IPS-18c (cell line): Measurements from ENCODE around the gene THOP1.

Experiments
- H3K4me3 ChIP-seq: 2 replicates; pipeline ENCODE4 v1.7.0; 2013; ENCODE audit warnings: low read depth, mild to moderate bottlenecking, low read length, moderate library complexity; ENCODE audit not compliant: insufficient read depth
- H3K9me3 ChIP-seq: one replicate; pipeline ENCODE4 v1.6.1; 2013; ENCODE audit warnings: mild to moderate bottlenecking, low read length, moderate library complexity; ENCODE audit not compliant: control insufficient read depth, insufficient read depth

The THOP1 gene

DNA sequence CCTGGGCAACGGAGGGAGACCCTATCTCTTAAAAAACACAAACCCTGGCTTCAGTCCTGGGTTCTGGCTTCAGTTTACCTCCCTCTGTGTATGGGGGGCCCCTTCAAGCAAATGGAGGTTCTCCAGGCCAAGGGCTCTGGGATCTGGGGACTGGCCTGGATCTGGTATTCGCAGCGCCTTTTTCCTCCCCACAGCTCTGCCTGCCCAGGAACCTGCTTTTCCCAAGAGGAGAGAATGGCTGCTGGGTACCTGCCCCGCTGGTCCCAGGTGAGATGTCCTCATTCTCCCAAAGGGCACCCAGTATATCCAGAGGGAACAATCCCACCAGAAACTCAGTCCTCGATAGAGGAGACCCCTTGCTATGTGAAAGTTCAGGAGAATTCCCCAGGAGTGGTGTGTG, 37.5 kb downstream of the THOP1 start:
- Histone ChIP-seq H3K9me3 (peaks cover 2% of the 10 kb centered on the region), H3K4me3 (no peak overlapping the region)

DNA sequence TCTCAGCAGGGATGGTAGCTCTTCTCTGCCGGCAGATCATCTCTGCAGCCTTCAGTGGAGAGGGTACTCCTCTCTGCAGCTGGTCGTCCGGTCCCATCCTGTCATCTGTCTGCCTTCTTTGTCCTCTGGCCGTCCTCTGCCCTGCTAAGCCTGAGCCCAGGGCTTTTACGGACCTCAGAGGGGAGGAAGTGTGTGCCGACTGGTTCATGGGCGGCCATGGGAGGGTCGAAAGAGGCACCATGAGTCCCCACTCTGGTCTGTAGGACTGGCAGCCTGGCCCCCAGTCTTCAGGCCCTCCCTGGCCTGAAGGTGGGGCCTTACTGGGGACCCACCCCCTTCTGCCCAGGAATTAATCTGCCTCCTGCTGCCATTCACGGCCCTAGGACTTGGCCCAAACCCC, 38.3 kb downstream of the THOP1 start:
- Histone ChIP-seq H3K4me3 (no peak overlapping the region), H3K9me3 (peaks cover 2% of the 10 kb centered on the region)

DNA sequence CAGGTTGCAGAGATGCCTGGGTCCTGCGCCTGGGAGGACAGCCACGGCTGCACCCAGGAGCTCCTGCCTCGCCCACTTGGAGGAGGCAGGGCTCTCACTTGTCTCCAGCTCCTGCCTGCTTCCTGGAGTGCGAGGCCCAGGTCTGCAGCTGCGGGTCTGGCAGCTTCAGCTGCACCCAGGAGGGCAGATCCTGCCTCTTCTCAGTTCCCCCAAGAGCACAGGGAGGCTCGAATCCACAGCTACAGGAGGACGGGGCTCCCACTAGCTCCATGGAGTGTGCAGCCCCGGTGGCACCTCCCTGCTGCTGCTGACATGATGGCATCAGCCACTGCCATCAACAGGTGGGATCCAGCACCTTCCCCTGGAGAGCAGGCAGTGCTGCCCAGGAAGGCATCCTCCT, 38.8 kb downstream of the THOP1 start:
- H3K9me3 ChIP-seq, result peaks cover 2% of the 10 kb centered on the region

DNA sequence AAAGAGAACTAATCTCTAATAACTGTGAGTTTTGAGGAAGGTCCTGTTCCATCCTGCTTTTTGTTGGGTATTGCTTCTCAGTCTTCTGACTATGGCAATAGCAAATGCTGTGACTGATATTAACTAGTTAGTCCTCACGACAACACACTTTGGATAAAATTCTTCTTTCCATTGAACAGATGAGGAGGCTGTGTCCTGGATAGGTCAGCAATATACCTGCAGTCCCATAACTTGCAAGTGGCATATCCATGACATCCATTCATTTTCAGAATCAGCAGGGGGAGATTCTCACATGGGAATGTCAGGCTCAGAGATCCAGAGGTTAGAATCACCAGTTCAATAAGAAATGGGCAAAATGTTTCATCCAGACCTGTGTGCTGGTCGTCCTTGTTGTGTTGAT, 41.7 kb downstream of the THOP1 start:
- Histone ChIP-seq H3K9me3 (peaks cover 3% of the 10 kb centered on the region), H3K4me3 (no peak overlapping the region)

More for the DNA sequence above, 38.8 kb downstream of the THOP1 start:
- H3K4me3 ChIP-seq, result no peak overlapping the region

DNA sequence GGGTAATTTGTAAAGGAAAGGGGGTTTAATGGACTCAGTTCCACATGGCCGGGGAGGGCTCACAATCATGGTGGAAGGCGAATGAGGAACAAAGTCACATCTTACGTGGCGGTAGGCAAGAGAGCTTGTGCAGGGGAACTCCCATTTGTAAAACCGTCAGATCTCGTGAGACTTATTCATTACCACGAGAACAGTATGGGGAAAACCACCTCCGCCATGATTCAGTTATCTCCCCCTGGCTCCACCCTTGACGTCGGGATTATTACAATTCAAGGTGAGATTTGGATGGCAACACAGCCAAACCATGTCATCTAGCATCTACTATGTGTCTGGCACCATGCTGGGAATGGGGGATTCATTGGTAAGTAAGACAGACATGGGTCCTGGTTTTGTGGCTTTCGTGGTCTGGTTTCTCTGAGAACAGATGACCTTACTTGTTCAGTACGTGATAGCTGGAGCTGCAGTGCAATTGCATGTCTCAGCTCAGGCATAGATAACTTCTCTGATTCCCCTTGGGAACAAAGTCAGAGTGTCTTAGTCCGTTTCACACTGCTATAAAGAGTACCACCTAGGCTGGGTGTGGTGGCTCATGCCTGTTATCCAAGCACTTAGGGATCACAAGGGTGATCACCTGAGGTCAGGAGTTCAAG, 42.7 kb downstream of the THOP1 start:
- Histone ChIP-seq H3K9me3 (peaks cover 3% of the 10 kb centered on the region), H3K4me3 (no peak overlapping the region)

DNA sequence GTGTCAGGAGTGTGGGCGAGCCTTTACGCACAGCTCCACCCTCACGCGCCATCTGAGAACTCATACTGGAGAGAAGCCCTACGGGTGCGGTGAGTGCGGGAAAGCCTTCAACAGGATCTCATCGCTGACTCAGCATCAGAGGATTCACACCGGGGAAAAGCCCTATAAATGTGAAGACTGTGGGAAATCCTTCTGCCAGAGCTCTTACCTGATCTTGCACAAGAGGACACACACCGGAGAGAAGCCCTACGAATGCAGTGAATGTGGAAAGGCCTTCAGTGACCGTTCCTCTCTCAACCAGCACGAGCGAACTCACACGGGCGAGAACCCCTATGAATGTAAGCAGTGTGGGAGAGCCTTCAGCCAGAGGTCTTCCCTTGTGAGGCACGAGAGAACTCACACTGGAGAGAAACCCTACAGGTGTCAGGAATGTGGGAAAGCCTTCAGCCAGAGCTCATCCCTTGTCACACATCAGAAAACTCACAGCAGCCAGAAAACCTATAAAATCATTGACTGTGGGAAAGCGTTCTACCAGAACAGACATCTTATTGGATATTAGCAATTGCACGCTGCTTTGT, 49.1 kb downstream of the THOP1 start:
- H3K4me3 ChIP-seq, result no peak overlapping the region
- H3K9me3 ChIP-seq, result peaks cover 27% of the 10 kb centered on the region

DNA sequence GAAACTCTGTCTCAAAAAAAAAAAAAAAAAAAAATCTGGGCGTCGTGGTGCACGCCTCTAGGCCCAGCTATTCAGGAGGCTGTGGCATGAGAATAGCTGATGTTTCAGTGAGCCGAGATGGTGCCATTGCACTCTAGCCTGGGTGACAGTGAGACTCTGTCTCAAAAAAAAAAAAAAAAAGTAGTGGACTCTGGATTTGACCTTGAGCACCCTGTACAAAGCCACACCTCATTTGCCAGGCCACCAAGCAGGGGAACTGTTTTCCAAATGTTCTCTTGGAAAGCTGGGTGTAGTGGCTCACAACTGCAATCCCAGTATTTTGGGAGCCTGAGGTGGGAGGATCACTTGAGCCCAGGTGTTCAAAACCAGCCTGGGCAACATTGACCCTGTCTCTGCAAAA, 52.1 kb downstream of the THOP1 start:
- peaks cover 24% of the 10 kb centered on the region for H3K9me3 ChIP-seq

DNA sequence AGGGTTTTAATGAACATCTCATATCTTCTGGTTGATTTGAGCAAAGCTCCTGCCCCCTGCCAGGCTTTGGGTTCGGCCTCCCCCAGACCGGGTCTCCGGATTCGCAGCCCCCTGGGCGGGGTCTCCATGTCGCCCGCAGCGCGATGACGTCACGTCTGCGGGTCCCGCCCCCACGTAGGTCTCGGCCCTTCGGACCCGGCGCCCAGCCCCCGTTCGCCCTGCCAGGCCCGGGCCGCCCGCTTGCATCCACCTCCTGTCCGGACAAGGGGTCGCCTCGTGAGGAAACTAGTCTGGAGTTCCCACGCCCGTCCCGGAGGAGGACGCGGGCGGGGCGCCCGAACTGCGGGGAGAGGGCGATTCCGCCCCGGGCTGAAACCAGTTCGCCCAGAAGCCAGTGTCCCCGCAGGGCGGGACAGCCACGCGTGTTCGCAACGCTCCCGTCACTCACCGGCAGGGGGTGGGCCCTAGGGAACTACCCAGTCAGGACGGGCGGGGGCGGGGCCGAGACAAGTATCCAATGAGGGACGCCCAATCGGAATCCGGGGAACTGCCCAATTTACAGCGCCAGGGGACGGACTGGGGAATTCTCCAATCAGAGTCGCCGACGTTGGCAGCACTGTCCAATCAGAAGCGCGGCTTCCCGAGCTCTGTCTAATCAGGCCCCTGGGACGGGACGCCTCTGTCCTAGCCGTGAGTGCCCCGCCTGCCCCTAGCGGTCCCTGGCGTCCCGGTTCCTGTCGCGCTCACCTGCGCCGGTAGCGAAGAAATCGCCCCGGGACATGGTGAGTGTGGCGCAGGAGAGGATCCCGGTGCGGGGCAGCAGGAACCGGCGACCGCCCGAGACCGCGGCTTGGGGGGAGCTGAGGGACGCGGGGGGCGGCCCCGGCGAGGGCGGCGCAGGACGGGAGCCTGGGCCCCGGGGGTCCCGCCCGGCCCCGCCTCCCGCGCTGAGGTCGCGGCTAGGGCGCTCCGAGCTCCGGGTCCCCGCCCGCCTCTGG, 55.8 kb downstream of the THOP1 start, which contains the start of gene ZNF555:
TSS of gene ZNF555 (plus strand) at position 682 of the 998 bp plus-strand sequence. CDS start at position 780, 98 bp downstream.
- H3K4me3 ChIP-seq, result peak within 1 kb of the TSS; percentile 94

More for the DNA sequence above, 52.1 kb downstream of the THOP1 start:
- H3K4me3 ChIP-seq, result no peak overlapping the region

DNA sequence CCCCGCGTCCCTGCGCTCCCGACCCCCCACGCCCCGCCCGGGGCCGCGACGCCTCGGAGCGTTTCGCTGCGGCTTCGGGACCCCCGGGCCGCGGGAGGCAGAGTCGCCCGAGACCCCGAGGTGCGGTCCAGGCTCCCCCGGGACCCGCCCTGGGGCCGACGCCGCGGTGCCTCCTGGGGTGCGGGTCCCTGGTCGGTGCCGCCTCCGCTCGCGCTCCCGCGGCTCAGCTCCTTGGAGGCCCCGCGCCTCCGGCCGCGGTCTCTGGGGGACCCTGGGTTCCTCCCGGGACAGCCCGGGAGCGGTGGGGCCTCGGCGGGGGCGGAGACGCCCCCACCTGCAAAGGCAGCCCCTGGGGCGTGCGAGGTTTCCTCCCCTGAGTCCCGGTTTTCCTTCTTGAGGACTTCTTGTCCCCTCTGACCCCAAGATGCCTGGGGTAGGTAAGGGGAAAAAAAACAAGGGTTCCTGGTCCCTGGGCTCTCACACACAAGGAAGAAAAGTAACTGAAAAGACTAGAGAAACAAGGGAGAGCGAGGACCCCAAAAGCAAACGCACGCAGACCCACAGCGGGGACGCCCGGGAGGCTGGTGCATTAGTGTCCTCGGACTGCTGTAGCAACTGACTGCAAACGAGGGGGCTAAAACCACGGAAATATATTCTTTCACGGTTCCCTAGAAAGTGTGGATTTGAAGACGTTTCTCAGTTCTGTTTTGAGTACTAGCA, 56.7 kb downstream of the THOP1 start:
- H3K9me3 ChIP-seq, result peaks cover 4% of the 10 kb centered on the region
- H3K4me3 ChIP-seq, result peak overlapping the region; percentile 94

More for the DNA sequence above, 55.8 kb downstream of the THOP1 start, which contains the start of gene ZNF555:
- H3K9me3 ChIP-seq, result peaks cover 6% of the 10 kb centered on the region

DNA sequence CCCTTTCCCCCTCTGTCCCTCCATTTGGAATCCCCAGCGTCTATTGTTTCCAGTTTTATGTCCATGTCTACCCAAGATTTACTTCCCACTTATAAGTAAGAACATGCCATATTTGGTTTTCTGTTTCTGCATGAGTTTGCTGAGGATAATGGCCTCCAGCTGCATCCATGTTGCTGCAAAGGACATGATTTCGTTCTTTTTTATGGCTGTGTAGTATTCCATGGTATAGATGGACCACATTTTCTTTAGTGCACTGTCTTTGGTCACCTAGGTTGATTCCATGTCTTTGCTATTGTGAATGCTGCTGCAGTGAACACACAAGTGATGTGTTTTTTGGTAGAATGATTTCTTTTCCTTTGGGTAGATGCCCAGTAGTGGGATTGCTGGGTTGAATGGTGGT, 59.8 kb downstream of the THOP1 start:
- no peak overlapping the region for H3K4me3 ChIP-seq
- peaks cover 8% of the 10 kb centered on the region for H3K9me3 ChIP-seq

DNA sequence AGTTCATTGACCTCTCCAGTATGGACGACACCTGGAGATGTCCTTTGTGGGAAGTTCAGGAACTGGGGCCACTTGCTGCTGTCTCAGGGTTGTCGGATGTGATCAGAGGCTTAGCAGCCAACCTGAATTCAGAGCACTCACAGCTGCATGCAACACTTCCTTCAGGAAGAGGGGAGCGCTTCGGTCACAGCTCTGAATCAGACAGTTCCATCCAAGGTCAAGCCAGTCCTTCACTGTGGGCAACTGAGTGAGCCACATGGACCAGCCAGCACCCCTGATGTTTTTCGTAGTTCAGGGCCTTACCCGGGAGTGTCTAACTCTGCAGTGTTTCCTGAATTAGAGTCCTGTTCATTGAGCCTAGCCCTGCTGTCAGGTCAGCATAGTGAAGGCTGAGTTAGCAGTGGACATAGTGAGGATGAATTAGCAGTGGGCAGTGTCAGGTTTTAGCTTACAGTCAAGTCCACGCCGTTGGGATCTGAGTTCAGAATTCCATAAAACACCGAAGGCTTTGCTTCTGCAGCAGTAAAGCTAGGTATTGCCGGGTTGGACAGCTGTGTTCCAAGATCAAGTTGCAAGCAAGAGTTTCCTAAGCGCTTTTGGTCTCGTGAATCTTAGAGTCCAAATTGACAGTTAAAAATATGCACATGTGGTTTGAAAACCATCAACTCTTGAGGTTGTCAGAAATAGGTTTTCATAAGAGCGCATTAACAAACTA, 61.0 kb downstream of the THOP1 start:
- H3K9me3 ChIP-seq, result peaks cover 14% of the 10 kb centered on the region
- H3K4me3 ChIP-seq, result no peak overlapping the region

DNA sequence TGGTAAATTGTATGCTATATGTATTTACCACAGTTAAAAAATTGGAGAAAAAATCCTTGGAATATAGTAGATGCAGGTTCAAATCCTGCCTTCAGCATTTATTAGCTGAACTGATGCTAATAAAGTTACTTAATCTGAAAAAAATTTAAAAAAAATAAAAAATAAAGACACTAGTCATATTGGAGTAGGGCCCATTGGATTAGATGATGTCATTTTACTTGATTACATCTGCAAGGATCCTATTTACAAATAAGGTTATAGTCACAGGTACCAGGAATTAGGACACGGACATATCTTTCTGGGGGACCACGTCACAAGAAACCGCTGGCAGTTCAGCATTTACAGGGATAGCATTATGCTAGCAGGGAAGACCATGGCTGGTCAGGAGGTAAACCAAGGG, 62.2 kb downstream of the THOP1 start:
- peaks cover 22% of the 10 kb centered on the region for H3K9me3 ChIP-seq
- no peak overlapping the region for H3K4me3 ChIP-seq

DNA sequence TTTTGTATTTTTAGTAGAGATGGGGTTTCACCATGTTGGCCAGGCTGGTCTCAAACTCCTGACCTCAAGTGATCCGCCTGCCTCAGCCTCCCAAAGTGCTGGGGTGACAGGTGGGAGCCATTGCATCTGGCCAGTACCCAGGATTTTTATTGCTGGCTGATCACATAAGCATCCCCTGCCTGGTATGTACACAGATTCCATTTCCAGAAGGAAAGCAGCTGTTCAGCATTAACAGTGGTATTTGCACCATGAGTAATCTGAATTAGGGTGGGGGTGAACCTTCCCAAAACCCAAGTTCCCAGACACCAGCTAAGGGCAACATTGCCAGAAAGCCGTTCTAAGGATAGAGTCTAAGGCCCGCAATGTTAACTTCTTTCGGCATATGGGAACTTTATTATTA, 63.3 kb downstream of the THOP1 start:
- Histone ChIP-seq H3K4me3 (no peak overlapping the region), H3K9me3 (peaks cover 32% of the 10 kb centered on the region)

DNA sequence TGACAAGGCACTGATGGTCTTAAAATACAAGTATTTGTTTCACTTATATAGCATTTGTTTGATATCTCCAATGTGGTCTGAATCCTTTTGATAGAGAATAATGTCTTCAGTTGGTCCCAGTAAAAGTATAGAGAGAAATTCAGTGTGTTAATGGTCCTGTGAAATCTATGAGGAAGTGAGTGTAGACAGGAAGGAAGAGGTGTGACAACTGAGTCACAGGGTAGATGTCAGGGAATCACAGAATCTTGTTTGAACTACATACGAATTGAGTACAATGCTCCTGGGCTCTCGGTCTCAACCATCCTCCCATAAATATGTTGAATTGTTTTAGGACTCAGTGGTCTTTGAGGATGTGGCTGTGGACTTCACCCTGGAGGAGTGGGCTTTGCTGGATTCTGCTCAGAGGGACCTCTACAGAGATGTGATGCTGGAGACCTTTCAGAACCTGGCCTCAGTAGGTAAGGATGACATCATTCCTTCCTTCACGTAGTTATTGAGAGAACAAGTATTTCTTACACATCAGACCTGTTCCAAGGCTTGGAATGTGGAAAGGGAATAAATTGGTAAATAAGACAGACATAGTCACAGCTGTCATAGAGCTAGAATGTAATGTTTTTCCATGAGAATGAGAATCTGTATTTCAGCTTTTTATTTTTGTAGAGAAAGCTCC, 65.1 kb downstream of the THOP1 start:
- no peak overlapping the region for H3K4me3 ChIP-seq
- peaks cover 29% of the 10 kb centered on the region for H3K9me3 ChIP-seq

DNA sequence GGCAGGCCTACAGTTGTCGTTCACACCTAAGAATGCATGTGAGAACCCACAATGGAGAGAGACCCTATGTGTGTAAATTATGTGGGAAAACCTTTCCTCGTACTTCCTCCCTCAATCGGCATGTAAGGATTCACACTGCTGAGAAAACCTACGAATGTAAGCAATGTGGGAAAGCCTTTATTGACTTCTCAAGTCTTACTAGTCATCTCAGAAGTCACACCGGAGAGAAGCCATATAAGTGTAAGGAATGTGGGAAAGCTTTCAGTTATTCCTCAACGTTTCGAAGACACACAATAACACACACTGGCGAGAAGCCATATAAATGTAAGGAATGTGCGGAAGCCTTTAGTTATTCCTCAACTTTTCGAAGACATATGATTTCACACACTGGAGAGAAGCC, 67.3 kb downstream of the THOP1 start:
- peaks cover 34% of the 10 kb centered on the region for H3K9me3 ChIP-seq
- H3K4me3 ChIP-seq, result no peak overlapping the region

DNA sequence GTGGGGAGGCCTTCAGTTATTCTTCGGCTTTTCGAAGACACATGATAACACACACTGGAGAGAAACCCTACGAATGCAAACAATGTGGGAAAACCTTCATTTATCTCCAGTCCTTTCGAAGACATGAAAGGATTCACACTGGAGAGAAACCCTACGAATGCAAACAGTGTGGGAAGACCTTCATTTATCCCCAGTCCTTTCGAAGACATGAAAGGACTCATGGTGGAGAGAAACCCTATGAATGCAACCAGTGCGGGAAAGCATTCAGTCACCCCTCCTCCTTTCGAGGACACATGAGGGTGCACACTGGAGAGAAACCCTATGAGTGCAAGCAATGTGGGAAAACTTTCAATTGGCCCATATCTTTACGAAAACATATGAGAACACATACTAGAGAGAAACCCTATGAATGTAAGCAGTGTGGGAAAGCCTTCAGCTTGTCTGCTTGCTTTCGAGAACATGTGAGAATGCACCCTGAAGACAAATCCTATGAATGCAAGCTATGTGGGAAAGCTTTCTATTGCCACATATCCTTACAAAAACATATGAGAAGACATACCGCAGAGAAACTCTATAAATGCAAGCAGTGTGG, 67.8 kb downstream of the THOP1 start:
- Histone ChIP-seq H3K9me3 (peaks cover 33% of the 10 kb centered on the region), H3K4me3 (no peak overlapping the region)
